GM18909 (cell line): ENCODE measurements around the gene CNTFR.

ENCODE experiments used
- ATAC-seq: cut with Tn5 transposase; IDR thresholded peaks from one replicate; pipeline ENCODE4 v1.9.1; 2021; ENCODE audit warnings: mild to moderate bottlenecking; ENCODE audit not compliant: unreplicated experiment, poor library complexity

CNTFR gene

DNA sequence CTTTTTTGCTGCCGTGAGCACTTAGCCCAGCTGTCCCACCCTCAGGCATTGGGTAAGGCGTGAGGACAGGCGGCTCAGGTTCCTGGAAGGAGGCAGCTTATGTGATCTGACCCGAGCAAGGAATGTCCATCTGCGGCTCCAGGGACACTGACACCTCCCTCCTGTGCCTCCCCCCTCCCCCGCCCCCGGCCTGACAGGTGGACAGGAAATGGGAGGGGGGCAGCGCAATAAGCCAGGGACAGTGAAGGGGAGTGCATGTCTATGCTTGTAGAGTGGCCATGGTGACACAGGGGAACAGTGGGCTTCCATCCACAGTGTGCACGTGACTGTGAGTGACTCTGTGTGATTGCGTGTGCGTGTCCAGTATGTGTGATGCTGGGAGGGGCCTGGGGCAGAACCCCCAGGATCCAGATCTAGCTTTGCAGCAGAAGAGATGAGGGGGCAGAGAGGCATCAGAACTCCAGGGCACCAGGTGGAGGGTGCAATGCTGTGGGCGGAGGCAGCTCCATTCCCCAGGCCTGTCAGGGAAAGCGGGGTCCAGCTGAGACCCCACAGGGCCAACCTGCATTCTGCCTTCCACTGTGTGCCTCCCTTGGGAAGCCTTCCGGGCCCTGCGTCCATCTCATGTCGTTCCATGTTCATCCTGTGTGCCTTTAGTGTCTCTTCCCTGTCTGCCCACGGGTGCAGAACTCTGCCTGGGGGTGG, 30.5 kb downstream of the CNTFR start:
- no peak for ATAC-seq

DNA sequence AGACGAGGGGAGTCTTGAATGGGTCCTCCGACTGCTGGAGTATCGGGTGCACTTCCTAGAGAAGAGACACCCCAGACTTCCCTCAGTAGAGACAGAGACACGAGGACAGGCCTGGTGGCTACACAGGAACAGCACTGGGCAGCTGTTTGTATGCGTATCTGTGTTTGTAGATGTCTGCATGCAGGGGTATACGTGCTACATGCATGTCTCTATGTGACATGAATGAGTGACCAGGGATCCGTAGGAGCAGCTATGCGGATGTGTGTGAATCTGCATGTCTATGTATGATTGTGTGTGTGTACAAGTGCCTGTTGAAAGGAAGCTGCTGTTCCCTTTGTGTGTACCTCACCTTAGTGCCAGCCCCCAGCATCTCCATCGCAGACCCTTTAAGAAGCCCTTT, 31.2 kb downstream of the CNTFR start:
- no peak for ATAC-seq

DNA sequence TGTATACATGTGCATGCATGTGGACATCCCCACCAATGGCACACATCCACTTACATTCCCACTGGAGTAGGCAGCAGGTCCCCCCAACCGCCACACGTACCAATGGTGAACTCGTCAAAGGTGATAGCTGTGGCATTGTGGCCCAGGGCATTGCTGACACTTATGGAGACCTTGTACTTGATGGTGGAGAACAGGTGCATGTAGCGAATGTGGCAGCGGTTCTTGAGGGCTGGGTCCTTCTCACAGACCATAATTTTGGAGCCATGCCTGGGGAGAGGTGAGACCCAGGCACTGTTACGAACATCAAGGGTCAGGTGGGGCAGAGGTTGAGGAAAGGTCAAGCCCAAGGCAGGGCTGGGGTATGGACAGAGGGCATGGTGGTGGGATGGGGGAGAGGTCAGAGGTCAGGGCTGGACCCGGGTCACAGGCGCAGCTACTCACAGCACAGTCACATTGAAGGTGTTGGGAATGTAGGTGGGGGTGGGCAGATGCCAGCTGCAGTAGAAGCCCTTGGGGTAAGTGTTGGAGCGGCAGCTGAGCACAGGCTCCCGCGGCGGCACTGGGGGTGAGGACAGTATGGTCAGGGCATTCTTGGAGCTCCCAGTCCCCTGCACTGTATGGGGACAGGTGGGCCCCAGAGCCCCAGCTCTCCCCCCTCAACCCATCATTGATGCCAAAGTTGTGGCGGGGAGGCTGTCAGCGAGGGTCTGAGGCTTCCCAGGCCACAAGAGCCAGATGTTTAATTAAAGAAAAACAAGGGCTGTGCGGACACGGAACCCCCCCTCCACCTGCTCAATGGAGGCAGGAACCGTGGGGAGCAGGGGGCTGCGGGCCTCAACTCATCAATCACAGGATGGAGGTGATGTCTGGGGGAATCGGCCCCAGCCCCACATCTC, 31.9 kb downstream of the CNTFR start:
- ATAC-seq, result no peak

DNA sequence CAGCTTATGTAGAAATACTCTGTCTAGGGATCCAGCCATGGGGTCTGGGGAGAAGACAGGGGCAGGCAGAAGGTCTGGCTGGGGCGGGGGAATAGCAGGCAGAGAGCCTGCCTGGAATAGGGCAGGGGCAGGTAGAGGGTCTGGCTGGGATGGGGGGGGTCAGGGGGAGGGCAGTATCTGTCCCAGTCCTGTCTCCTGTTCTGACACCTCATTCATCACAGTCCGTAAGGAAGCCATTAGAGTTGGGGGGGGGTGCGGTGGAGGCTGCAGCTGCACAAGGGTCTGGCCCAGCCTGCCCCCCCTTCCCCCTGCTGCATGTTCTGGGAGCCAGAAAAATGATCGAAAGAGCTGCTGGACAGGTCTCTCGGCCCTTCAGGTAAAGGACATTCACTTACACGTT, 32.6 kb downstream of the CNTFR start:
- ATAC-seq, result no peak

DNA sequence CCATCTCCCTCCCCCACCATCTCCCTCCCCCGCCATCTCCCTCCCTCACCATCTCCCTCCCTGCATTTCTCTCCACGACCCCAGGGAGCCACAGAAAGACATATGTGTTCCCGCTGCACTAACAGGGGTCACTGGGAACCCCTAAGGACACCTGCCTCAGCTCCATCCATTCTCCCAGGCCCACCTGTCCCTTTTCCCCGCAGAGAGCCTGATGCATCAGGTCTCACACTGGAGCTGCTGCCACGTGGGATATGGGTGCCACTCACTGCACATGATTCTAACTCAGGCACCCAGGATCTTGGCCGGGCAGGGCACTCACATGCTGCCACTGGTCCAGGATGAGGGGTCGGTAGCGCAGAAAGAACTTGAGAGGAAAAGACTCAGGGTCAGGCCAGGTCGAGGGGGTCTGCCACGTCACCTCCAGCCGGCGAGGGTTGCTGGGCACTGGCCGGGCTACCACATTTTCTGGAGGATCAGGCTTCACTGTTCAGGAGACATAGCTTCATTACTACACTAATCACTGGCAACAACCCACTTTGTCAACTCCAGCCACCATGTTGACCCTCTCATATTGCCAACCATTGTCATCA, 33.5 kb downstream of the CNTFR start:
- no peak for ATAC-seq

DNA sequence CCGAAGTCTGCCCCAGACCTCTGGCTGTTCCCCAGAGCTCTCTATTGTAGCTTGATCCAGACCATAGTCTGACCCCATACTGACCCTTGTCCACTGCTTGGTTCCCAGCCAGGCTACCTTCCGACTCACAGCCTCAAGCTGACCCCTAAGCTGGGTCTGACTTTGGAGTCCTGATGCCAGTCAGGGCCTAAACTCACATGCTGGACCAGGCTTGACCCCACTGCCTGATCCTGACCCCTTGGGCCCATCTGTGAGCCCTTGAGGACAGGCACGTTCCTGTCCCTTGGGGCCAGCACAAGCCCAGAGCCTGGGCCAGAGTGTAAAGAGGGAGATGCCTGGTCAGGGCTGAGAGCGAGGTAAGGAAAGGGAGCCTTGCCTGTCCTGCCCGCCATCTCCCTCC, 34.0 kb downstream of the CNTFR start:
- ATAC-seq, result no peak

DNA sequence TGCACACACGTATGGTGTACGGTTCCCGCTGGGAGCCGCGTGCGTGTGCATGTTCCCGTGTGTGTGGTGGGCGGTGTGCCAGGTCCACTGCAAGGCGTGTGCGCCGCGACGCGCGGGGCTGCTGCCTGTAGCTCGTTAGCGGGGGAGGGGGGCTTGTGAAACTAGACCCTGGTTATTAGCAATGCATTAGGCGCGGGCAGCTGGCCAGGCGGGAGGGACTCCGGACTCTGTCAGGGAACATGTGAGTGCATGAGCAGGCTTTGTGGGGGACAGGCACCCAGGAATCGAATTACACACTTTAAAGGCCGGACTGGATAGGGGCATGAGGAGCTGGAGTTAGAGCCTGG, 34.5 kb downstream of the CNTFR start:
- ATAC-seq, result no peak

DNA sequence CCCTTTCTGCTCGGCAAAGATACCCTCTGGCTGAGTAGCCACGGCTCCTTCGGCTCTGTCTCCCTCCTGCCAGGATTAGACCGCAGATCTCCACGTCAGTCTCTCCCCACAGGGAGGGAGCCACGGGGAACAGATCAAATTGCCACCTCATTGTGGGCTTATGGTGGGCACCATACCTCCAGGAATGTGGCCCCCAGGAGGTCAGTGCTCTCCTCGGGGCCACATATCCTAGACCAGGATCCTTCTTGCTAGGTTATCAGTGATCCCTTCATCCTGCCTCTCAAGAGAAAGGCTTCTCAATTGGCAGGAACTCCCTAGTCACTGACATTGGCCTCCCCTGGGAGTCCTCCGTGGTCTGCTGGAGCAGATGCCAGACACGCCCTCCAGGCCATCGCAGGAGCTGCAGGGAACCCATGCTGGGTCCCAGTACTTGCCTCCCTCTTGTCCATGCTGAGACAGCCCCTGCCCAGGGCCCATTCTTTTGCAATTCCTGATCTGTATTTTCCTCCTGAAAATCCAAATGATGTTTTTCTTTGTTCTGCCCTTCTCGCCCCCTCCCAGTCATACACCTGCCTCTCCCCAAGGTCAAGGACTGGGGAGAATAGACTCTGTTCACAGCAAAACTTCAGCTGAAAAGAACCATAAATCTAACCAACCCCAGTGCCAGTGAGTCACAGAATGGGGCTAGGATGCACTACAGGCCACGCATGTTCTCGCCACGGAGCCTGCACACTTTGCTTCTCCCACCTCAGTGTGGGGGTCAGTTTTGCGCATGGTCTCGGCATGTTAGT, 35.1 kb downstream of the CNTFR start:
- ATAC-seq, result no peak

DNA sequence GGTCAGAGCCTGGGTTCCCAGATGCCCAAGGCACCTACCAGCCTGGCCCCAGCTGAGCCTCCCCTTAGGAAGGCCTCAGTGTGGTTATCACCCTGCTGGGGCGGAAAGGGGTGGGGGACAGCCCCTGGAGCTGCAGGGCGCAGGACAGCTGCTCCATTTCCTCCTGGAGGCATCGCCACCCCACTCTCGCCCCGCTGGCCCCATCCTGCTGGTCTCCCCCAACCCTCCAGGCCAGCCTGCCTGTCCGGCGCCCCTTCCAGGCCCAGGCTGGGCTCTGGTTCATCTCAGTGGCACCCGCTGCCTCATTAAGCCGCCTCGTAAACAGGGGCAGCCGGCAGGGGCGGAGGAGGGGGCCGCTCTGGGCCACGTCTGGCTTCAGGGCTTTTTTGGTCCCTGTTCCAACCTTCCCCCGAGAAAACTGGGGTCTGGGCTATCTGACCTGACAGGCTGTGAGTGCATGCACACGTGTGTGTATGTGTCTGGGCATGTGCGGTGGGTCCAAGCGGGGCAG, 36.0 kb downstream of the CNTFR start:
- no peak for ATAC-seq

DNA sequence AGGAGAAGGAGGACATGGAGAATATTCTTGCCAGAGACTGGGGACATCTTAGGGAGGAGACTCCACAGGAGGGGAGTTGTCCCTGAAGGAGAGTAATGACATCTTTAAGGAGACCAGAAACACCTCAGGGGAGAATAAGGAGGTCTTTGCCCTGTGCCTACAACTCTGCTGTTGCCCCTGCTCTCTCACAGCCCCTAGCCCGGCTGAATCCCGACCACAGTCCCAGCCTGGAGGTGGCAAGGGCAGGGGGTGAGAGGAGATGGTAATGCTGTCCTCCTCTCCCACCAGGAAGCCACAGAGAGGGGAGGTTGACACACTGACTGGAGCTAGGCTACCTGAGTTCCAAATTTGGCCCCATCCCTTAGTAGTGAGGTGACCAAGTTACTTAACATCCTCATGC, 36.5 kb downstream of the CNTFR start:
- ATAC-seq, result no peak

DNA sequence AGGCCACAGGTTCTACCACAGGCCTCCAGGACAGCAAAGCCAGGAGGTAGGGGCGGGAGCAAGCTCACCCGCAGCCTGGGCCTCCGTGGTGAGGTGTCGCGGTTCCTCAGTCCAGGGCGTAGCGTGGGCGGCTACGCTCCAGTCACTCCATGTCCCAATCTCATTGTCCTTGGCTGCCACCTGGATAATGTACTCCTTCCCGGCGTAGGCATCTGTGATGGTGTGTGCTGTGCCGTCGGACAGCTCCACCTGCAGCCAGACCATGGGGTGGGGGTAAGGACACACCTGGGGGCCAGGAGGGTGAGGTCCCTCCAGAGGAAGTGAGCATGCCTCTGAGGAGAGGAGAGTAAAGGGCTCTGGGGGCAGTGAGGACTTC, 36.9 kb downstream of the CNTFR start:
- no peak for ATAC-seq

DNA sequence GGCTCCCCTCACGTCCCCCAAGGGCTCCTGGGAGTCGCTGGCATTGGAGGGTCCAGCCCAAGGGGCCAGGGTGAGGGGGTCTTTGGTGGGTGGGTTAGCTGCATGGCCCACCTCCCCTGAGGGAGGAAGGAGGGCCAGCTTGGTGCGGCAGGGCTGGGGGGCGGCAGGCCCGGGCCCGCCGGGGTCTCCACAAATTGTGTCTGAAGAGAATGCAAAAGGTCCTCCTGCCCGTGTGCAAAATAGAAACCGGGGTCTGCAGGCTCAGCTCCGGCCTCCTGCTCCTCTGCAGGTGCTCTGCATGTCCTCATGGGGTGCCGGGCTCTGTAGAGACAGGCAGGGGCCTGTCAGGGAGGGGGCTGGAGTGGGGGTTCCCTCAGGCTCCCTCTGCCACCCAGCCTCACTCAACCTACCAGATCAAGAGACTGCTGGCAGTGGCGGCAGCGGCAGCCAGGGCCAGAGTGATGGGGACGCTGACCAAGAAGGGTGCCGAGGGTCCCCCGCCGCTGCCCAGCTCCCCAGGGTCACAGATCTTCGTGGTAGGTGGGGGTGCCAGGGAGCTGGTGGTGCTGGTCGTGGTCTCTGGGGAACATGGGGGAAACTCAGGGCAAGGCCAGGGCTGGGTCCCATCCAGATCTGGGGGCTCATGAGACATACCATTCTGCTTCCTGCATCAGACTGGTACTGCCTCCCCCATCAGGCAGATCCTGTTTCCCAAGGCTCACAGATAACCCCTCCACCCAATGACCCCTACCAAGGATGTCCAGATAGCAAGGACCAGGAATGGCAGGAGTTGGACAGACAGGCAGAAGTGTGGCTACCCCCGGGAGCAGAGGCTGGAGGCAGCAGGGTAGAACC, 37.5 kb downstream of the CNTFR start:
- no peak for ATAC-seq

DNA sequence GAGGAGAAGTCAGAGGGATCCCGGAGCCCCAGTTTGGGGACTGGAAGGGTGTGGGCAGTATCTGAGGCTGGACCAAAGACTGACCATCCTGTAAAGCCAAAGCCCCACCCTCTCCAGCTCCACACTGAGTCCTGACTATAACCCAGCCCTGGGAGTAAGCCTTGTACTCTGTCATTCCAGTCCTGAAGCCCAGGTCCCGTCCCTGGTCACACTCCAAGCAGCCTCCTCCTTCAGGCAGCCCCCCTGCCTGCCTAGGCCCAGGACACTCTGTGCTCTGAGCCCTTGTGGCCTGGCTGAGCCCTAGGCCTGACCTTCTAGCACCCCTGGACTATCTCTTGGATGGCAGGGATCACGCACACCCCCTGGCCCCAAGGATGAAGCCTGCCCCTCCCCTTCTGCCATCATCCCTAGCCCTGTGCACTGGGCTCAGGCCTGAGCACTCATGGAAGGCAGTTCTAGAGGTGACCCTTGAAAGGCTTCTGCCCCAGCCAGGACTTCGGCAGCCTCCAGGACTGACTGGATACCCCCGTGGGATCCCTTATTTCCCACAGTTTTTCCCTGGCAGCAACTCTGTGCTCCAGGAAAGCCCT, 38.7 kb downstream of the CNTFR start:
- no peak for ATAC-seq

DNA sequence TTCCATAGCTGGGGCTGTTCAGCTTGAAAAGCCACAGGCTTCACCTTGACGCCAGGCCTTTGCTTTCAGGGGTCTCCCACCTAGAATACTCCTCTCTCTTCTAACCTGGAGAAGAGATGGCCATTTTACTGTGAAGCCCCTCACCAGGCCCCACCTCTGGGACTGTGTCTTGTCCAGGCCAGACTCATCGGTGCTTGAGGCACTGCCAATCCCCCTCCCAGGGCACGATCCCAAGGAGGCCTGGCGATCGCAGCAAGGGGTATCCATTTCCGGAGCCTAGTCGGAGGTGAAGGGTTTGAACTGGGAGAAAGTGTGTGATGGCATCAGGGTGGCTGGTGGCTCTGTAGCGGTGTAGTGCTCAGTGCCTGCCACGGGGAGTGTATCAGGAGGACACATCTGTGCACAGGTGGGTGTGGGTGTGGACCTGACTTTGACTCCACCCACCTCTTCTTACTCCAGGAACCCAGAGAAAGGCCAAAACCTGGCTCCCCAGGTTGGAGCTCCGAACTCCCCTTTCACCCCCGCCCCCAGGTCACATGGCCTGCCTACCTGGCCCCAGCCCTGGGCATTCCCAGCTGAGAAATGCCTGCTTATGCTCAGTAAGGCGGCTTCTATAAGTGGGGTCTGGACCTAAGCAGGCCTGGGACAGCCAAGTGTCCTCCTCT, 39.4 kb downstream of the CNTFR start:
- ATAC-seq, result no peak

DNA sequence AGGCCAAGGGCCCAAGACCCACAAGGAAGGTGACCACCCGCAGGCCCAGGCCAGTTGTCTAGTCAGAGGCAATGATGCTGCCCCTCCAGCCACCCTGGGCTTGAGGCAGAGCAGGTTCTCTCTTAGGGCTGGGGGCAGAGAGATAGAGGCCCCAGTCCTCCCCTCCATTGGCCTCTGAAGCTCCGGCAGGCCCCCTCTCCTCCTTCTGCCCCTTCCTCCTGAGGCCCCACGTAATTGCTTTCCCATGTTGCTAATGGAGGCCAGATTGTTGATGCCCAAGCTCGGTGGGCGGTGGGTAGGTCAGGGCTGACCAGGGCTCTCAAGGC, 40.2 kb downstream of the CNTFR start:
- no peak for ATAC-seq

DNA sequence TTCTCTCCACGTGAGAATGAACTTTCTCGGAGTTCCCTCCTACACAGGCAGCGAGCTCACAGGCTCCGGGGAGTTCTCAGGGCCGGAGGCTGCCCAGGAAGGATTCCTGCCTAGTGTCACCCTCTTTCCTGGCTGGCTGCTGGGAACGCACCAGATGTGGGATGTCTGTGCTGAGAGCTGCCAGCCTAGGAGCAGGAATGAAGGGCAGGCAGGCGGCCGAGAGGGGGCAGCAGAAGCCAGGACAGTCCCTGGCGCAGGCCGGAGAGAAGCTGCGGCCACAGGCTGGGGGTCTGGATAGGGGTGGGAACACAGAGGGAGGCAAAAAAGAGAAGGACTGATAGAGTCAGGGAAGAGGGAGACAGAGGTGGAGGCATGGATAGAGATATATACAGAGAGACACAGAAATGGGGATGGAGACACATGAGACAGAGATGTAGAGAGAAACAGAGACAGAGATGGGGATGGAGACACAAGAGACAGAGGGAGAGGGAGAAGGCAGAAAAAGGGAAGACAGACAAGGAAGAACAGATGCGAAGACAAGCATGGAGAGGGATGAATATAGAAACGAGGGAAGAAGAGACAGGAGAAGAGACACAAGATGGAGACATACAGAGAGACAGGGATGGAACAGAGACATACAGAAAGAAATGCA, 41.4 kb downstream of the CNTFR start:
- ATAC-seq, result no peak

DNA sequence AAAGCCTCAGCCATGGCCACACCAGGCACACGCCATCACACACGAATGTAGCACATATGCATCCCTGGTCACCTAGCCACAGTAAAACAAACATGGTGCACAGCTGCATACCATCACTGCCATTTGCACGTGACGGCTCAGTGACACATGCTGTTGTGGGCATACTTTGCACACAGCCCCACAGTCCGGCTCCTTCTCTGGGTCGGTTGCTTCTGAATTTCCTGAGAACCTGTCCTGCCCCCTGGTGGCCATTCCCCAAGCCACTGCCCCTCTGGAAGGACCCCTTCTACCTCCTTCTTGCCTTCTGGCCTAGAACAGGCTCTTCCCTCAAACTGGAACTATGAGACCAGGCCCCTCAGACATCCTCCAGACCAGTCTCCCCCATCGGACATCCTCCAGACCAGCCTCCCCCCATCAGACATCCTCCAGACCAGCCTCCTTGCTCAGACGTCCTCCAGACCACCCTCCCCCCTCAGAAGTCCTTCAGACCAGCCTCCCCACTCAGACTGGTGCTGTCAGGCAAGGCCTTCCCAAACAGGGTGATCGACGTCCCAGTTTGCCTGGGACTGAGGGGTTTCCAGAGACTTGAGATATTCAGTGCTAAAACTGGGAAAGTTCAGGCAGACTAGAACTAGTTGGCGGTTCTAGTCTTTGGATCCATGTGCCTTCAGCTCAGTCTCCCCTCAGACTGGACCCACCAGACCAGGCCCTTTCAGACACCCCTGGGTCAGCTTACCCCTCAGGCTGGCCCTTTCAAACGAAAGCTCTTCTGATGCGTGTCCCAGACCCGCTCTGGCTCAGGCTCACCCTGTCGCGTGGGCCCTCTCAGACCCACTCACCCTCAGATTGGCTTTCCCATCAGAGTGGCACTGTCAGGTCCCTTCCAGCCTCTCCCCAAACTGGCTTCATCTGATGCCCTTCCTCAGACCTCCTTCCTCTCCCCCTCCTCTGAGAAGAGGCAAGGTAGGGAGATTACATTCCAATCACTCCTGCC, 42.4 kb downstream of the CNTFR start:
- no peak for ATAC-seq
